Measurements from ENCODE around the gene MUS81.

GRCh38 chr11:65903715-65904114 lies 43.5 kb downstream of the MUS81 start:
- TF ChIP-seq CTCF (IDR thresholded peaks at IDR 0.05; ENCODE audit: extremely low read depth in 1 of 2, insufficient read depth in 1 of 2, low read depth in 1 of 2, low read length in 2 of 2) (no peak), MYC (IDR thresholded peaks at IDR 0.05; ENCODE audit: low read depth, low read length) (no peak), EZH2 (IDR thresholded peaks at IDR 0.05; ENCODE audit: borderline replicate concordance, low read depth, low read length, severe bottlenecking) (no peak), POLR2A (IDR thresholded peaks at IDR 0.05; ENCODE audit: low read depth, low read length) (no peak), POLR2AphosphoS5 (IDR thresholded peaks at IDR 0.05; ENCODE audit: insufficient read depth, low read depth, low read length) (no peak), MAX (IDR thresholded peaks at IDR 0.05; ENCODE audit: insufficient read depth, insufficient read length) (no peak)

All from endothelial cell of umbilical vein (primary cell).